ENCODE results near the gene HLCS.

The HLCS gene

GRCh38 chr21:36704958-36705678 is 261.4 kb downstream of the HLCS start:
- Histone ChIP-seq H3K4me2 (ENCODE audit: low read depth, low read length) (peak overlapping the region; percentile 58), H3K27me3 (replicated peaks; ENCODE audit: insufficient read depth, low read length) (peaks cover 96% of the 10 kb centered on the region)

GRCh38 chr21:36704281-36704957 is 262.1 kb downstream of the HLCS start:
- DNase-seq, result no peak
- Histone ChIP-seq H3K27me3 (replicated peaks; ENCODE audit: insufficient read depth, low read length) (peaks cover 99% of the 10 kb centered on the region), H3K9me3 (replicated peaks; ENCODE audit: insufficient read depth, low read length) (no peaks in the 10 kb centered on the region), H3K4me3 (ENCODE audit: low read length) (peak overlapping the region; percentile 34; the same call in 1 of the 2 replicates), H3K27ac (ENCODE audit: low read length) (no peak overlapping the region), H3F3A (ENCODE audit: insufficient read depth, low read length) (no peaks in the 10 kb centered on the region), H3K9ac (ENCODE audit: low read length) (no peak overlapping the region), H3K4me1 (ENCODE audit: low read length) (peaks cover 7% of the 10 kb centered on the region; the same call in 1 of the 2 replicates), H4K20me1 (ENCODE audit: insufficient read depth, low read length) (no peaks in the 10 kb centered on the region), H3K79me2 (ENCODE audit: low read length) (no peaks in the 10 kb centered on the region), H2AFZ (ENCODE audit: low read length) (no peak overlapping the region), H3K36me3 (replicated peaks; ENCODE audit: insufficient read depth, low read length) (no peaks in the 10 kb centered on the region), H3K4me2 (ENCODE audit: low read depth, low read length) (peak overlapping the region; percentile 58; the same call in 1 of the 2 replicates), H3K9me2 (replicated peaks; ENCODE audit: insufficient read depth, low read length) (no peaks in the 10 kb centered on the region)
- TF ChIP-seq EZH2phosphoT487 (IDR thresholded peaks at IDR 0.05; ENCODE audit: low read length) (no peak), EZH2 (optimal IDR thresholded peaks at IDR 0.05; ENCODE audit: low read depth, low read length) (peak; percentile 44)

More at GRCh38 chr21:36704958-36705678, 261.4 kb downstream of the HLCS start:
- H3K9me2 ChIP-seq (replicated peaks; ENCODE audit: insufficient read depth, low read length), result no peaks in the 10 kb centered on the region
- H3F3A ChIP-seq (ENCODE audit: insufficient read depth, low read length), result no peaks in the 10 kb centered on the region
- H4K20me1 ChIP-seq (ENCODE audit: insufficient read depth, low read length), result no peaks in the 10 kb centered on the region
- no peak overlapping the region for H3K27ac ChIP-seq (ENCODE audit: low read length)
- peak overlapping the region; percentile 14 for H2AFZ ChIP-seq (ENCODE audit: low read length)
- peaks cover 7% of the 10 kb centered on the region; the same call in 1 of the 2 replicates for H3K4me1 ChIP-seq (ENCODE audit: low read length)
- peak overlapping the region; percentile 34 for H3K4me3 ChIP-seq (ENCODE audit: low read length)
- DNase-seq, result no peak
- no peaks in the 10 kb centered on the region for H3K79me2 ChIP-seq (ENCODE audit: low read length)
- H3K9me3 ChIP-seq (replicated peaks; ENCODE audit: insufficient read depth, low read length), result no peaks in the 10 kb centered on the region
- TF ChIP-seq EZH2phosphoT487 (IDR thresholded peaks at IDR 0.05; ENCODE audit: low read length) (0 out of 2 replicates have a peak, but pooled peaks have one; percentile 53), CTCF (IDR thresholded peaks at IDR 0.05; ENCODE audit: low read length) (no peak), EZH2 (optimal IDR thresholded peaks at IDR 0.05; ENCODE audit: low read depth, low read length) (no peak)
- no peak overlapping the region for H3K9ac ChIP-seq (ENCODE audit: low read length)
- H3K36me3 ChIP-seq (replicated peaks; ENCODE audit: insufficient read depth, low read length), result no peaks in the 10 kb centered on the region

GRCh38 chr21:36703626-36704280 is 262.7 kb downstream of the HLCS start:
- H3K9me3 ChIP-seq (replicated peaks; ENCODE audit: insufficient read depth, low read length), result no peaks in the 10 kb centered on the region
- H3K79me2 ChIP-seq (ENCODE audit: low read length), result no peaks in the 10 kb centered on the region
- no peak overlapping the region for H3K4me2 ChIP-seq (ENCODE audit: low read depth, low read length)
- H3K4me3 ChIP-seq (ENCODE audit: low read length), result no peak overlapping the region
- H3K9ac ChIP-seq (ENCODE audit: low read length), result no peak overlapping the region
- peaks cover 7% of the 10 kb centered on the region; the same call in 1 of the 2 replicates for H3K4me1 ChIP-seq (ENCODE audit: low read length)
- TF ChIP-seq EZH2 (optimal IDR thresholded peaks at IDR 0.05; ENCODE audit: low read depth, low read length) (no peak), EZH2phosphoT487 (IDR thresholded peaks at IDR 0.05; ENCODE audit: low read length) (no peak), CTCF (IDR thresholded peaks at IDR 0.05; ENCODE audit: low read length) (no peak)
- no peak overlapping the region for H3K27ac ChIP-seq (ENCODE audit: low read length)
- H3K27me3 ChIP-seq (replicated peaks; ENCODE audit: insufficient read depth, low read length), result peaks cover 92% of the 10 kb centered on the region
- no peak for DNase-seq
- H2AFZ ChIP-seq (ENCODE audit: low read length), result no peak overlapping the region
- H4K20me1 ChIP-seq (ENCODE audit: insufficient read depth, low read length), result no peaks in the 10 kb centered on the region
- H3K36me3 ChIP-seq (replicated peaks; ENCODE audit: insufficient read depth, low read length), result no peaks in the 10 kb centered on the region
- no peaks in the 10 kb centered on the region for H3K9me2 ChIP-seq (replicated peaks; ENCODE audit: insufficient read depth, low read length)
- no peaks in the 10 kb centered on the region for H3F3A ChIP-seq (ENCODE audit: insufficient read depth, low read length)
